DMS79 treated with DMSO at 0.1 percent for 48 hours (cell line): ENCODE results near the gene MED4.

Source experiments
- DNase-seq: peaks from one replicate; lab custom pipeline; 2025; lab: John Stamatoyannopoulos, UW

Gene MED4

GRCh38 chr13:48094781-48095502 is at the start of gene MED4:
TSS of gene MED4 (minus strand) at chr13:48095104. CDS start at chr13:48095078, 26 bp downstream.
- peak; percentile 69 for DNase-seq

- no peak for DNase-seq
Measured at GRCh38 chr13:48144413-48145035, 49.6 kb upstream of the MED4 start.

- no peak for DNase-seq
Measured at GRCh38 chr13:48142436-48142835, 47.5 kb upstream of the MED4 start.

- no peak for DNase-seq
Measured at GRCh38 chr13:48138270-48138669, 43.4 kb upstream of the MED4 start.

- no peak for DNase-seq
Measured at GRCh38 chr13:48132961-48133360, 38.1 kb upstream of the MED4 start.

- no peak for DNase-seq
Measured at GRCh38 chr13:48131533-48131932, 36.6 kb upstream of the MED4 start.

GRCh38 chr13:48126944-48127830 is 32.3 kb upstream of the MED4 start:
- DNase-seq = peak; percentile 28

GRCh38 chr13:48125794-48126228 is 30.9 kb upstream of the MED4 start:
- DNase-seq = no peak

- DNase-seq = no peak
Measured at GRCh38 chr13:48123812-48124211, 28.9 kb upstream of the MED4 start.

GRCh38 chr13:48121733-48122132 is 26.8 kb upstream of the MED4 start:
- no peak for DNase-seq

- no peak for DNase-seq
Measured at GRCh38 chr13:48120241-48120640, 25.3 kb upstream of the MED4 start.

GRCh38 chr13:48118030-48118429 is 23.1 kb upstream of the MED4 start:
- DNase-seq = no peak

- no peak for DNase-seq
Measured at GRCh38 chr13:48116808-48117207, 21.9 kb upstream of the MED4 start.

GRCh38 chr13:48113756-48114130 is 18.8 kb upstream of the MED4 start:
- no peak for DNase-seq

GRCh38 chr13:48112896-48113755 is 18.2 kb upstream of the MED4 start:
- no peak for DNase-seq

- no peak for DNase-seq
Measured at GRCh38 chr13:48110931-48111721, 16.2 kb upstream of the MED4 start.

- no peak for DNase-seq
Measured at GRCh38 chr13:48110132-48110868, 15.4 kb upstream of the MED4 start.

GRCh38 chr13:48108106-48108505 is 13.2 kb upstream of the MED4 start:
- no peak for DNase-seq

GRCh38 chr13:48097793-48098192 is 2.9 kb upstream of the MED4 start:
- no peak for DNase-seq

- no peak for DNase-seq
Measured at GRCh38 chr13:48096670-48097069, 1.8 kb upstream of the MED4 start.
